DMS153 (cell line): ENCODE results near the gene ZNF385C.

ENCODE experiments used
- DNase-seq: peaks from one replicate; lab custom pipeline; 2025; lab: John Stamatoyannopoulos, UW

ZNF385C gene

GRCh38 chr17:42077755-42078154 lies 20.5 kb downstream of the ZNF385C start:
- DNase-seq: no peak

GRCh38 chr17:42076797-42077559 lies 21.3 kb downstream of the ZNF385C start:
- no peak for DNase-seq

GRCh38 chr17:42075789-42076188 lies 22.5 kb downstream of the ZNF385C start:
- no peak for DNase-seq

- no peak for DNase-seq
These were observed 25.7 kb downstream of the ZNF385C start for GRCh38 chr17:42072323-42073187.

- DNase-seq: no peak
These were observed 26.5 kb downstream of the ZNF385C start for GRCh38 chr17:42071810-42072209.

- DNase-seq: no peak
These were observed 29.3 kb downstream of the ZNF385C start for GRCh38 chr17:42068979-42069378.

- DNase-seq: peak; percentile 8
These were observed 30.7 kb downstream of the ZNF385C start for GRCh38 chr17:42067371-42068091.

GRCh38 chr17:42065201-42065600 lies 33.1 kb downstream of the ZNF385C start:
- DNase-seq: no peak

GRCh38 chr17:42062681-42063080 lies 35.6 kb downstream of the ZNF385C start:
- no peak for DNase-seq

GRCh38 chr17:42061646-42062487 lies 36.4 kb downstream of the ZNF385C start:
- DNase-seq: no peak

GRCh38 chr17:42060231-42060630 lies 38.0 kb downstream of the ZNF385C start:
- DNase-seq: no peak

GRCh38 chr17:42059815-42060214 lies 38.5 kb downstream of the ZNF385C start:
- no peak for DNase-seq

GRCh38 chr17:42058063-42058462 lies 40.2 kb downstream of the ZNF385C start:
- no peak for DNase-seq

- no peak for DNase-seq
These were observed 41.6 kb downstream of the ZNF385C start for GRCh38 chr17:42056635-42057034.

GRCh38 chr17:42055496-42055895 lies 42.8 kb downstream of the ZNF385C start:
- no peak for DNase-seq

GRCh38 chr17:42055027-42055426 lies 43.2 kb downstream of the ZNF385C start:
- no peak for DNase-seq

GRCh38 chr17:42053731-42054500 lies 44.4 kb downstream of the ZNF385C start:
- DNase-seq: no peak

- no peak for DNase-seq
These were observed 45.9 kb downstream of the ZNF385C start for GRCh38 chr17:42052346-42052877.

GRCh38 chr17:42051645-42052044 lies 46.6 kb downstream of the ZNF385C start:
- no peak for DNase-seq

GRCh38 chr17:42051013-42051400 lies 47.3 kb downstream of the ZNF385C start:
- DNase-seq: no peak
